Left ventricle myocardium superior (tissue), 1 donor: ENCODE data around the gene ITPKC. TPM values are rescaled to one million over a fixed set of nuclear protein-coding genes. Genes with fewer than 3 reads are reported as not detected.
A peak's percentile ranks its signal among the peaks of the same experiment; 100 is the strongest.
"Not testable (repeated sequence)": the region's sequence is repeated elsewhere in the genome, so short reads cannot be mapped to it uniquely, and the experiment has no call there.

Source experiments
- ATAC-seq: fragments of 200-7000 bp; cut with Tn5 transposase; one replicate; pipeline ENCODE4 v1.9.1; 2020; ENCODE audit warnings: mild to moderate bottlenecking, moderate library complexity
- DNase-seq: peaks from one replicate; pipeline ENCODE4 v3.0.0-alpha.2; 2020
- intact Hi-C: fragments of 100-400 bp; cut with micrococcal nuclease; formaldehyde crosslinking; loops from one replicate; pipeline ENCODE4 v1.11.0; 2022
- total RNA-seq: library from RNA; stranded (reverse); fragmentation: NEBNext Ultra II Directional; extraction: Animal tissue kit (Norgen Biotek cat#: 25700); gene quantifications from one replicate; pipeline ENCODE4 v1.2.1, GENCODE V29; 2021
- donor health status: DM: no; HTN: yes; CAD: no; lungs with severe emphysema.

Gene ITPKC
- total RNA-seq, 1 donor from 2014 or later: 12.8 TPM

GRCh38 chr19:40755248-40755624 is 38.3 kb downstream of the ITPKC start:
- DNase-seq (no peak), ATAC-seq (no peak)
- intact Hi-C loops: no loop called here

- ATAC-seq (no peak), DNase-seq (no peak)
- intact Hi-C loops: no loop called here
Observed at GRCh38 chr19:40755791-40756190, 38.9 kb downstream of the ITPKC start.

GRCh38 chr19:40756502-40757110 is 39.7 kb downstream of the ITPKC start:
- DNase-seq (no peak), ATAC-seq (no peak)
- intact Hi-C loops: no loop called here

GRCh38 chr19:40758491-40758890 is 41.6 kb downstream of the ITPKC start:
- DNase-seq (no peak), ATAC-seq (no peak)
- intact Hi-C loops: no loop called here

- DNase-seq: no peak
- intact Hi-C loops: no loop called here
- no peak for ATAC-seq
Observed at GRCh38 chr19:40759352-40759751, 42.4 kb downstream of the ITPKC start.

GRCh38 chr19:40762754-40763470 is 46.0 kb downstream of the ITPKC start:
- no peak for DNase-seq
- intact Hi-C loops: no loop called here
- ATAC-seq: no peak

- intact Hi-C loops: no loop called here
- ATAC-seq: no peak
- no peak for DNase-seq
Observed at GRCh38 chr19:40763526-40763925, 46.6 kb downstream of the ITPKC start.

GRCh38 chr19:40763963-40764362 is 47.1 kb downstream of the ITPKC start:
- no peak for ATAC-seq
- DNase-seq: no peak
- intact Hi-C loops: no loop called here

GRCh38 chr19:40766385-40766784 is 49.5 kb downstream of the ITPKC start:
- ATAC-seq, intact Hi-C loops, DNase-seq: not testable (repeated sequence)

GRCh38 chr19:40768869-40769268 is 52.0 kb downstream of the ITPKC start:
- intact Hi-C loops: no loop called here
- ATAC-seq (no peak), DNase-seq (no peak)

- intact Hi-C loops, DNase-seq, ATAC-seq: not testable (repeated sequence)
Observed at GRCh38 chr19:40771101-40771862, 54.4 kb downstream of the ITPKC start.

- intact Hi-C loops: no loop called here
- ATAC-seq (no peak), DNase-seq (no peak)
Observed at GRCh38 chr19:40774916-40775631, 58.2 kb downstream of the ITPKC start, which contains the start of gene MIA. Gene MIA, plus strand, starts transcription at chr19:40775521. Its CDS starts 22 bp downstream, at chr19:40775543.

GRCh38 chr19:40775632-40776022 is 58.7 kb downstream of the ITPKC start:
- intact Hi-C loops: no loop called here
- DNase-seq (no peak), ATAC-seq (no peak)

GRCh38 chr19:40776364-40776763 is 59.5 kb downstream of the ITPKC start:
- no peak for DNase-seq
- intact Hi-C loops: no loop called here

GRCh38 chr19:40776932-40777644 is 60.2 kb downstream of the ITPKC start:
- ATAC-seq: peak; percentile 83
- intact Hi-C loops: no loop called here
- peak; percentile 79 for DNase-seq

More at GRCh38 chr19:40776364-40776763, 59.5 kb downstream of the ITPKC start:
- ATAC-seq: no peak

GRCh38 chr19:40777645-40777936 is 60.7 kb downstream of the ITPKC start:
- ATAC-seq (no peak), DNase-seq (no peak)
- intact Hi-C loops: no loop called here

- ATAC-seq: peak; percentile 96
- intact Hi-C loops: no loop called here
- peak; percentile 100 for DNase-seq
Observed at GRCh38 chr19:40777937-40778705, 61.2 kb downstream of the ITPKC start, which contains the start of gene RAB4B. Gene RAB4B, plus strand, starts transcription at chr19:40778247. Its CDS starts 129 bp downstream, at chr19:40778376.

- intact Hi-C loops: no loop called here
- no peak for DNase-seq
Observed at GRCh38 chr19:40778706-40779284, 61.9 kb downstream of the ITPKC start.

More at GRCh38 chr19:40778706-40779284, 61.9 kb downstream of the ITPKC start:
- ATAC-seq: no peak
